Kidney (tissue), 14 donors: ENCODE measurements around the gene ZNF750. TPM values are rescaled to one million over a fixed set of nuclear protein-coding genes. Genes with fewer than 3 reads are reported as not detected.
A peak's percentile ranks its signal among the peaks of the same experiment; 100 is the strongest.

ENCODE experiments used
- DNase-seq, 5 donors: peaks; one replicate each; pipeline ENCODE4 v3.0.0-alpha.2; 2013 to 2020
- FAIRE-seq: peaks from 2 replicates; lab custom pipeline; 2012; peaks lifted over from hg19 to GRCh38; lab: Jason Lieb, UNC
- H3K27ac ChIP-seq, 2 donors: one replicate each; pipeline ENCODE4 v1.7.0; 2013; ENCODE audit warnings: low read depth in 2 of 2, low read length in 2 of 2, inconsistent platforms in 1 of 2
- H3K27me3 ChIP-seq: one replicate; pipeline ENCODE4 v1.7.1; 2013; ENCODE audit warnings: low read length, inconsistent platforms; ENCODE audit not compliant: control insufficient read depth, insufficient read depth
- H3K36me3 ChIP-seq, 3 donors: one replicate each; pipeline versions ENCODE4 v1.7.0 to v1.7.1; 2013; ENCODE audit warnings: low read length in 3 of 3, control low read depth in 1 of 3, inconsistent platforms in 1 of 3; ENCODE audit not compliant: insufficient read depth in 3 of 3, control insufficient read depth in 2 of 3
- H3K4me1 ChIP-seq, 3 donors: one replicate each; pipeline versions ENCODE4 v1.7.0 to v1.7.1; 2013; ENCODE audit warnings: low read length in 3 of 3, inconsistent platforms in 1 of 3, low read depth in 1 of 3; ENCODE audit not compliant: control insufficient read depth in 2 of 3, insufficient read depth in 2 of 3
- H3K4me3 ChIP-seq, 3 donors: one replicate each; pipeline versions ENCODE4 v1.7.0 to v1.8.1; 2013; ENCODE audit warnings: low read length in 3 of 3, control low read depth in 1 of 3, inconsistent platforms in 1 of 3
- H3K9ac ChIP-seq, 3 donors: one replicate each; pipeline versions ENCODE4 v1.7.0 to v1.7.1; 2013; ENCODE audit warnings: low read length in 3 of 3, control low read depth in 1 of 3, inconsistent platforms in 1 of 3
- H3K9me3 ChIP-seq, 3 donors: one replicate each; pipeline versions ENCODE4 v1.7.0 to v1.7.1; 2013; ENCODE audit warnings: low read length in 3 of 3, control low read depth in 1 of 3, inconsistent platforms in 1 of 3; ENCODE audit not compliant: control insufficient read depth in 2 of 3, insufficient read depth in 1 of 3
- CTCF ChIP-seq: IDR thresholded peaks from 3 replicates; pipeline ENCODE4 v1.5.1; 2012; ENCODE audit warnings: mild to moderate bottlenecking, moderate library complexity, borderline replicate concordance; ENCODE audit not compliant: insufficient read depth; ENCODE audit errors: extremely low read depth
- intact Hi-C: fragments of 100-400 bp; cut with DNase I; formaldehyde crosslinking; loops from one replicate; pipeline ENCODE4 v1.11.1; 2022
- polyA plus RNA-seq: library from polyadenylated mRNA; stranded (reverse); fragments of 350-450 nt; fragmentation: Illumina TruSeq; extraction: RNeasy Lipid Tissue Mini Kit (QIAGEN cat#74804); gene quantifications from one replicate; pipeline ENCODE4 v1.2.3, GENCODE V29; 2014; ENCODE audit warnings: low read depth, low replicate concordance; ENCODE audit not compliant: insufficient read depth
- total RNA-seq: library from RNA; stranded (reverse); fragmentation: NEBNext Ultra II Directional; extraction: Animal tissue kit (Norgen Biotek cat#: 25700); gene quantifications from one replicate; pipeline ENCODE4 v1.2.1, GENCODE V29; 2021
- donor health status: control.
- donor health status: control.
- donor health status: control.
- donor health status: control.
- donor health status: control.
- donor health status: DM: yes; HTN: yes; CAD: no.
- donor health status: Normal renal cell carcinoma (clear cell type).

The ZNF750 gene
- total and polyA plus RNA-seq, 2 donors from 2014 or later: 0.25 to 0.30 TPM

DNA sequence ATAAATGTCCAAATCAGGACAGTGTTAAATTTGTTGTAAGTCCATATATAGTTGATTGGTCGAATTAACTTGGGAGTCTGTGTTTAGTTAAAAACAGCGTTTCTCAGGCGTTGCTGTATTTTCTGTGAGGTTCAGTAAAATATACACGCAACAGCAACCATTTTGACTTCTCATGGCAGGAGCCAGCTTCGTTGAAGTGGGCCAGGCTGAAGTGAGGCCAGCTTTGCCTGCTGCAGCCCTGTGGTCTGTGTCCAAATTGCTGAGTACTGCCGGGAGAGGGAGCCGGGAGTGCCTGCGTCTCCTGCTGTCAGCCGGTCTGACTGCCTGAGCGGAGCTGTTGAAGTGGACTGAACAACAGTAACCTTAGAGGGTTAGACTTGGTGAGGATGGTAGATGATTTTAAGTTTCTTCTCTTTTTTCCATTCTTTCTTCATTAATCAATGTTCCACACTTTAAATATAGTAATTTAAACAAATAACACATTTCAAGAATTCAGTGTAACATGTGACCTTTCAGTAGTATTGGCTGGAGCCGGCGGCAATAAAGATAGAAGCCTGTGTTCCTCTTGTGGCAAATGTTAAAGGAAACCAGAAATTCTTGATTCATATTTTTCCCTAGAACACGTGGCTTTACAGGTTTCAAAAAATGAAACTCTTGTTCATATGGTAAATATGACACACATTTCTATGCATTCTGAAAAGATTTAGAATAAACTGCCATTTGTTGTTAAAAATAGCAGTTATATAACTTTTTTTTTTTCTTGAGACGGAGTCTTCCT is 37.0 kb upstream of the ZNF750 start:
- H3K36me3 ChIP-seq: peaks cover 0 to 4% (median 0%) of the 10 kb centered on the region in 3 donors
- DNase-seq (peak; percentile 78 to 86 (median 83)), FAIRE-seq (peak; percentile 13)
- no peaks in the 10 kb centered on the region for H3K9me3 ChIP-seq
- no peaks in the 10 kb centered on the region for H3K27me3 ChIP-seq
- peak; percentile 48 for TF ChIP-seq CTCF
- H3K4me1 ChIP-seq: peaks cover 0 to 7% (median 6%) of the 10 kb centered on the region in 3 donors
- H3K27ac ChIP-seq: no peak overlapping the region
- H3K9ac ChIP-seq: no peak overlapping the region
- no peak overlapping the region for H3K4me3 ChIP-seq
- intact Hi-C loops: no loop called here

- intact Hi-C loops: no loop called here
- FAIRE-seq (no peak), DNase-seq (peak in 1 of 5 donors; percentile 60)
- peaks cover 0 to 6% (median 0%) of the 10 kb centered on the region in 3 donors for H3K36me3 ChIP-seq
- H3K27me3 ChIP-seq: no peaks in the 10 kb centered on the region
- no peak overlapping the region for H3K4me3 ChIP-seq
- peaks cover 0 to 4% (median 0%) of the 10 kb centered on the region in 3 donors for H3K4me1 ChIP-seq
- H3K9ac ChIP-seq: no peak overlapping the region
- no peak overlapping the region for H3K27ac ChIP-seq
- TF ChIP-seq CTCF: no peak
- H3K9me3 ChIP-seq: no peaks in the 10 kb centered on the region
Measured at GRCh38 chr17:82876149-82876548, 36.3 kb upstream of the ZNF750 start.

DNA sequence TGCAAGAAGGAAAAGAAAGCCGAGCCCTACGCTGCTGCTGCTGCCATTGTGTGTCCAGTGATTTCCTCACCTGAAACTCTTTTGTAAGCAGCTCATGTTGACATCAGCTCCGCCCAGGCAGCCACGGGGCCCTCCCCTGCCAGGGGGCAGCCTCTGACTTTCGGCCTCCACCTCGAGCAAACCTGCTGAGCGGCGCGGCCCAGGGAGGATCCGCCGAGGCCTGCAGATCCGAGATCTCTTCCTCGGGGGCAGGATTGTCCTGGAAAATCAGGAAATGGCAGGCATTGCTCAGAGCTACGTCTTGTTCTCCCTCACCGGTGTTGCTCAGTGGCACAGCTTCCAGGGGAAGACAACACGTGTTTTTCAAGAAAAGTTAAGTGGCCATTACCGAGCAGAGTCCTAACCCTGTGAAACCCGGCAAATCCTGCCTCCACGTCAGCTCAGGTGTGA is 35.6 kb upstream of the ZNF750 start:
- H3K9me3 ChIP-seq: no peaks in the 10 kb centered on the region
- H3K4me3 ChIP-seq: no peak overlapping the region
- H3K36me3 ChIP-seq: peaks cover 0 to 10% (median 1%) of the 10 kb centered on the region in 3 donors
- DNase-seq (peak in 2 of 5 donors; percentile 52 to 78), FAIRE-seq (no peak)
- no peak overlapping the region for H3K27ac ChIP-seq
- H3K9ac ChIP-seq: no peak overlapping the region
- intact Hi-C loops: no loop called here
- TF ChIP-seq CTCF: no peak
- no peaks in the 10 kb centered on the region for H3K27me3 ChIP-seq
- H3K4me1 ChIP-seq: peaks cover 0 to 4% (median 0%) of the 10 kb centered on the region in 3 donors
